AG04449 (cell line): ENCODE data around the gene UFC1.
A peak's percentile ranks its signal among the peaks of the same experiment; 100 is the strongest.

ENCODE experiments used
- CTCF ChIA-PET: fragments of 350-600 bp; formaldehyde crosslinking; extraction: SDS; loops from one replicate; lab custom pipeline; 2021; ENCODE audit warnings: antibody characterized with exemption; lab: Yijun Ruan, JAX
- POLR2A ChIA-PET: fragments of 400-600, 350-600 bp; formaldehyde crosslinking; extraction: SDS; loops from one replicate; lab custom pipeline; 2020; ENCODE audit warnings: antibody characterized with exemption, inconsistent platforms; lab: Yijun Ruan, JAX
- DNase-seq: peaks from one replicate; pipeline ENCODE4 v3.0.0-alpha.2; 2010; ENCODE audit warnings: low read depth, low spot score
- H3K4me3 ChIP-seq: 2 replicates; pipeline ENCODE4 v1.5.1; 2011; ENCODE audit warnings: low read depth, mild to moderate bottlenecking, control low read depth, low read length
- CTCF ChIP-seq: IDR thresholded peaks from one replicate; pipeline ENCODE4 v1.5.1; 2011; ENCODE audit warnings: mild to moderate bottlenecking, moderate library complexity, low read length, control low read depth, inconsistent platforms; ENCODE audit not compliant: insufficient read depth; ENCODE audit errors: missing control alignments

UFC1 gene

DNA sequence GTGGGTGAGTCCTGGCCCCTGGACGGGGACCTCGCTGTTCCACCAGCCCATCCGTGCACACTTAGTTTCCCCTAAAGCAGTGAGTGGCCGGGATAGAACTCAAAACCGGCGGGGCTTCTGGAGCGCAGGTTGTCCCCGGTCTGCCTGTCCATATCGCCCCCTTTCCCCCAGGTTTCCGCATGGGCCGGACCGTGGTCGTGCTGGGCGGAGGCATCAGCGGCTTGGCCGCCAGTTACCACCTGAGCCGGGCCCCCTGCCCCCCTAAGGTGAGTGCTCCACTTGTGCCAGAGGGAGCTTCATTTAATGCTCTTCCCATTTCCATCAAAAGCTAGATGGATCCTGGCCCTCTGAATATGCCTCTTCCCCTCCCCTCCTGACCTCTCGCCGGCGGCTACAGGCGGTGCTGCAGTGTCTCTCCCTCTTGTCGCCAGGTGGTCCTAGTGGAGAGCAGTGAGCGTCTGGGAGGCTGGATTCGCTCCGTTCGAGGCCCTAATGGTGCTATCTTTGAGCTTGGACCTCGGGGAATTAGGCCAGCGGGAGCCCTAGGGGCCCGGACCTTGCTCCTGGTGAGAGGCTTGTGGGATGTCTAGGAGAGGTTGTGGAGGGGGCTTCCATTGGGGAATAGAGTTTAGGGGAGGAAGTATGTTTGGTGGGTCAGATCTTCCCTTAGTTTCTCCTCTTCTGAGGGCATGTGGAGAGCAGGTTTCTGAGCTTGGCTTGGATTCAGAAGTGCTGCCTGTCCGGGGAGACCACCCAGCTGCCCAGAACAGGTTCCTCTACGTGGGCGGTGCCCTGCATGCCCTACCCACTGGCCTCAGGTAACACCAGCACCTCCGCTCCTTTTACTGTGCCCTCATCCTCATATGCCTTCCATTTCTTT, 13.1 kb downstream of the UFC1 start:
- no peak for DNase-seq
- POLR2A ChIA-PET: interaction anchor here (0.6 to 2.1 kb wide), 5 partner anchors 9 to 153 kb away, joined by 3 to 10 read pairs (median 3); partner anchors contain the start of genes B4GALT3 and NDUFS2
- CTCF ChIA-PET: interaction anchor here (0.8 to 3.2 kb wide), 13 partner anchors 9 to 215 kb away, joined by 3 to 24 read pairs (median 5); partner anchors contain the start of genes B4GALT3, NDUFS2, TOMM40L and UFC1
- TF ChIP-seq CTCF: no peak
- peak overlapping the region; percentile 93 for H3K4me3 ChIP-seq

DNA sequence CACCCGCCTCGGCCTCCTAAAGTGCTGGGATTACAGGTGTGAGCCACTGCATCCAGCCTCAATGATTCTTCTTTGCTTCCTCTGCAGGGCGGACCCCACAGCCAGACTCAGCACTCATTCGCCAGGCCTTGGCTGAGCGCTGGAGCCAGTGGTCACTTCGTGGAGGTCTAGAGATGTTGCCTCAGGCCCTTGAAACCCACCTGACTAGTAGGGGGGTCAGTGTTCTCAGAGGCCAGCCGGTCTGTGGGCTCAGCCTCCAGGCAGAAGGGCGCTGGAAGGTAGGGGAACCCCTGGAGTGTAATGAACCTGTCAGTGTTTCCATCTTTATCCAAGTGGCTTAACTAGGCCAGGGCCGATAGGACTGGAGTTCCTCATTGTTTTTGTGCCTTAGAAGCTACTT, 15.1 kb downstream of the UFC1 start:
- ChIA-PET CTCF (interaction anchor here (2.8 to 3.8 kb wide), 2 partner anchors 12 to 23 kb away, joined by 14 read pairs; no protein-coding TSS in a partner anchor), POLR2A (no interaction called here)
- no peak overlapping the region for H3K4me3 ChIP-seq
- DNase-seq: no peak
- TF ChIP-seq CTCF: no peak

DNA sequence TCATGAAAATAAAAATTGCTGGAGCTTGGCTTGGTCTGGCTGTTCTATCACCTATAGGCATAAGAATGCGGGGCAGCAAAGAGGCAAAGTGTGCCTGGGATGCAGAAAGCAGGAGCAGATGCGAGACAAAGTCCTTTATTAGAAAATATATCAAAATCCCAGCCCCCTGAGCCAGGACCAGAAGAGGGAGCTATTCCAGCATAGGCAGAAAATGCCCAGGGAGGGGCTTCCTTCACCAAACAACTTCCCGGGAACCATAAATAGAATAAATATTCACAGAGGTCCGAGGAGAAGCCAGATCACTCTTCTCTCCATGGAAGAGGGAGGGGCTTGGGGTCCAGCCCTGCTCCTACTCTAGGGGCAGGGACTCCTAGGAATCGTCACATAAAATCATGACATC, 17.4 kb downstream of the UFC1 start:
- ChIA-PET POLR2A (interaction anchor here (1.4 kb wide), 1 partner anchor 11 kb away, joined by 4 read pairs; no protein-coding TSS in a partner anchor), CTCF (interaction anchor here (0.7 to 3.8 kb wide), 6 partner anchors 9 to 1062 kb away, joined by 3 to 14 read pairs (median 3); no protein-coding TSS in a partner anchor)
- no peak overlapping the region for H3K4me3 ChIP-seq
- TF ChIP-seq CTCF: no peak
- no peak for DNase-seq

- TF ChIP-seq CTCF: no peak
- DNase-seq: no peak
- H3K4me3 ChIP-seq: no peak overlapping the region
- CTCF ChIA-PET: interaction anchor here (1.1 to 3.8 kb wide), 3 partner anchors 9 to 212 kb away, joined by 3 to 14 read pairs (median 3); no protein-coding TSS in a partner anchor
- POLR2A ChIA-PET: interaction anchor here (1.4 kb wide), 1 partner anchor 10 kb away, joined by 4 read pairs; no protein-coding TSS in a partner anchor
Observed at GRCh38 chr1:161171696-161172095, 17.9 kb downstream of the UFC1 start.

DNA sequence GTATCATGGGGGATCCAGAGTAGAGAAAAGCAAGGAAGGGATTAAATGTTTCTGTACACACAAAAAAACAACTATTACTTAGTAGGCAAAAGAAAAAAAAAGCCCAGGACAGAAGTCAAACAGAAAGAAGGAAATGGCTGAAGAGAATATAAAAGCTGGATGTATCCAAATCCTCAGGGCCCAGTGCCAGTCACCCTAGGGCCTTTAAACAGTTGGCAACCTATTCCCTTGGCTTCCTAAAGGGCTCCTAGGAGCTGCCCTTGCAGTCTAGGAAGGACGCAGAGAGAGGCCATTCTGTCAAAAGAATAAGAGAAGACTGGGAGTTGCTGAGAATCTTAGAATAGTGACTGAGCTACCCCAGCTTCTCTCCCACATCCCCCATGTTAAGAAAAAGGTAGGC, 18.6 kb downstream of the UFC1 start:
- DNase-seq: no peak
- no peak for TF ChIP-seq CTCF
- H3K4me3 ChIP-seq: no peak overlapping the region
- POLR2A ChIA-PET: no interaction called here
- CTCF ChIA-PET: interaction anchor here (2.3 kb wide), 1 partner anchor 20 kb away, joined by 9 read pairs; no protein-coding TSS in a partner anchor
